GM12891 (cell line): ENCODE measurements around the gene MYOC.

Experiments
- POLR2A ChIP-seq: IDR thresholded peaks from 2 replicates; pipeline ENCODE4 v1.6.1; 2011; ENCODE audit warnings: low read depth, low read length, control low read depth
- POLR2AphosphoS5 ChIP-seq: IDR thresholded peaks from 2 replicates; pipeline ENCODE4 v1.6.1; 2011; ENCODE audit warnings: low read depth, low read length, control low read depth

DNA sequence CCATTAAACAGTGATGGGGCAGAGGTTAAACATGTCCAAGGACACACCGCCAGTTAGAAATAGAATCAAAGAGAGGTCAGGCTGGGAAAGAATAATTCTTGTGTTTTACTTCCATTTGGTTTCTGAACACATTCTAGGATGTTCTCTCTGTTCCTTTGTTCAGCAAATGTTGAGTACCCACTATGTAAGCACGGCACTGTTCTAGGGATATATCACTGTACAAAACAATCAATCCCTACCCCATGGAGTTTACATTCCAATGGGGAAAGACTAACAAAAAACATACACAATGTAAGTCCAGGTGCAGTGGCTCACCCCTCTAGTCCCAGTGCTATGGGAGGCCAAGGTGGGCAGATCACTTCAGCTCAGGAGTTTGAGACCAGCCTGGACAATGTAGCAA lies 24.3 kb downstream of the MYOC start:
- no peak for TF ChIP-seq POLR2A
- no peak for TF ChIP-seq POLR2AphosphoS5
